Left ventricle myocardium inferior (tissue), 1 donor: Measurements from ENCODE around the gene ZBTB46. TPM values are rescaled to one million over a fixed set of nuclear protein-coding genes. Genes with fewer than 3 reads are reported as not detected.

Experiments used
- DNase-seq: peaks from one replicate; pipeline ENCODE4 v3.0.0-alpha.2; 2020
- H3K27ac ChIP-seq: fragments of 200-600 bp; replicated peaks from 2 replicates; pipeline ENCODE4 v1.8.0; 2021
- H3K27me3 ChIP-seq: fragments of 200-600 bp; 2 replicates; pipeline ENCODE4 v1.8.0; 2021; ENCODE audit warnings: low read depth
- H3K36me3 ChIP-seq: fragments of 200-600 bp; 2 replicates; pipeline ENCODE4 v1.8.0; 2021
- H3K4me1 ChIP-seq: fragments of 200-600 bp; 2 replicates; pipeline ENCODE4 v1.8.0; 2021
- H3K4me3 ChIP-seq: fragments of 200-600 bp; 2 replicates; pipeline ENCODE4 v1.8.0; 2021; ENCODE audit warnings: mild to moderate bottlenecking, moderate library complexity
- H3K9me3 ChIP-seq: fragments of 200-600 bp; replicated peaks from 2 replicates; pipeline ENCODE4 v1.8.0; 2021
- CTCF ChIP-seq: fragments of 200-600 bp; IDR thresholded peaks from 2 replicates; pipeline ENCODE4 v1.8.0; 2021; ENCODE audit warnings: antibody characterized with exemption, mild to moderate bottlenecking, borderline replicate concordance
- intact Hi-C: fragments of 100-400 bp; cut with micrococcal nuclease; formaldehyde crosslinking; loops from one replicate; pipeline ENCODE4 v1.11.0; 2022
- total RNA-seq: library from RNA; stranded (reverse); fragmentation: NEBNext Ultra II Directional; extraction: Animal tissue kit (Norgen Biotek cat#: 25700); gene quantifications from one replicate; pipeline ENCODE4 v1.2.1, GENCODE V29; 2021
- donor health status: DM: no; HTN: yes; CAD: no; lungs with severe emphysema.

ZBTB46 gene
- total RNA-seq, 1 donor from 2014 or later: 13.6 TPM

- Histone ChIP-seq H3K4me3 (no peak overlapping the region), H3K36me3 (peaks cover 80% of the 10 kb centered on the region), H3K9me3 (peaks cover 24% of the 10 kb centered on the region), H3K27ac (no peak overlapping the region), H3K4me1 (peaks cover 21% of the 10 kb centered on the region), H3K27me3 (no peaks in the 10 kb centered on the region)
- DNase-seq: no peak
- TF ChIP-seq CTCF: no peak
- intact Hi-C loops: no loop called here
Observed at GRCh38 chr20:63712191-63712590, 118.9 kb downstream of the ZBTB46 start.

- Histone ChIP-seq H3K36me3 (peaks cover 79% of the 10 kb centered on the region), H3K4me1 (peaks cover 31% of the 10 kb centered on the region), H3K27me3 (no peaks in the 10 kb centered on the region), H3K27ac (no peak overlapping the region), H3K4me3 (no peak overlapping the region), H3K9me3 (peaks cover 23% of the 10 kb centered on the region)
- TF ChIP-seq CTCF: no peak
- DNase-seq: no peak
- intact Hi-C loops: no loop called here
Observed at GRCh38 chr20:63711085-63711645, 119.9 kb downstream of the ZBTB46 start.

GRCh38 chr20:63709149-63709527 lies 121.9 kb downstream of the ZBTB46 start:
- Histone ChIP-seq H3K27ac (no peak overlapping the region), H3K4me1 (peaks cover 39% of the 10 kb centered on the region), H3K27me3 (no peaks in the 10 kb centered on the region), H3K9me3 (peaks cover 5% of the 10 kb centered on the region), H3K4me3 (peak overlapping the region; percentile 96), H3K36me3 (peaks cover 78% of the 10 kb centered on the region)
- DNase-seq: no peak
- TF ChIP-seq CTCF: no peak
- intact Hi-C loops: no loop called here

- H3K27me3 ChIP-seq: no peaks in the 10 kb centered on the region
- peaks cover 39% of the 10 kb centered on the region for H3K4me1 ChIP-seq
- no peak for DNase-seq
- no peak for TF ChIP-seq CTCF
- peak overlapping the region; percentile 96 for H3K4me3 ChIP-seq
- H3K27ac ChIP-seq: peak overlapping the region; percentile 96
- intact Hi-C loops: no loop called here
- peaks cover 5% of the 10 kb centered on the region for H3K9me3 ChIP-seq
- peaks cover 78% of the 10 kb centered on the region for H3K36me3 ChIP-seq
Observed at GRCh38 chr20:63708301-63709148, 122.5 kb downstream of the ZBTB46 start.

GRCh38 chr20:63707558-63708300 lies 123.3 kb downstream of the ZBTB46 start, which contains the start of the genes ARFRP1 and ZGPAT:
TSS of gene ARFRP1 (minus strand) at chr20:63707976. CDS start at chr20:63707091, 885 bp downstream.
TSS of gene ZGPAT (plus strand) at chr20:63708039. CDS start at chr20:63708581, 542 bp downstream.
- Histone ChIP-seq H3K27me3 (no peaks in the 10 kb centered on the region), H3K9me3 (peaks cover 5% of the 10 kb centered on the region), H3K27ac (peak within 1 kb of the TSS; percentile 96), H3K4me3 (peak within 1 kb of the TSS; percentile 96), H3K4me1 (peaks cover 39% of the 10 kb centered on the region), H3K36me3 (peaks cover 72% of the 10 kb centered on the region)
- no peak for TF ChIP-seq CTCF
- DNase-seq: peak; percentile 92
- intact Hi-C loops: no loop called here
